HepG2 (cell line): Measurements from ENCODE around the gene LMNA. TPM values are rescaled to one million over a fixed set of nuclear protein-coding genes. Genes with fewer than 3 reads are reported as not detected.

Source experiments
- CENPX ChIP-seq: sonication (generic); formaldehyde crosslinking; IDR thresholded peaks from 2 replicates; pipeline ENCODE4 v1.9.0; 2021; ENCODE audit warnings: mild to moderate bottlenecking, missing genetic modification reagents, moderate library complexity
- FIP1L1 ChIP-seq: fragments of 200-400 bp; formaldehyde crosslinking; IDR thresholded peaks from 2 replicates; pipeline ENCODE4 v1.6.1; 2018; ENCODE audit warnings: low read depth, mild to moderate bottlenecking, low read length, moderate library complexity, borderline replicate concordance; ENCODE audit not compliant: insufficient read depth
- FOXJ3 ChIP-seq: sonication (generic); formaldehyde crosslinking; IDR thresholded peaks from 2 replicates; pipeline ENCODE4 v1.4.0; 2020; ENCODE audit warnings: missing genetic modification reagents, mild to moderate bottlenecking, borderline replicate concordance
- FOXK2 ChIP-seq: fragments of 450-650 bp; IDR thresholded peaks from 2 replicates; pipeline ENCODE4 v1.6.1; 2016
- FOXO1 ChIP-seq: sonication (generic); formaldehyde crosslinking; IDR thresholded peaks from 2 replicates; pipeline ENCODE4 v1.4.0; 2020; ENCODE audit warnings: missing genetic modification reagents
- GATA4 ChIP-seq: sonication (generic); IDR thresholded peaks from 2 replicates; pipeline ENCODE4 v1.6.1; 2016; ENCODE audit warnings: antibody characterized with exemption, low read depth, borderline replicate concordance
- IKZF1 ChIP-seq: fragments of 450-650 bp; IDR thresholded peaks from 2 replicates; pipeline ENCODE4 v1.7.1; 2016
- KDM5B ChIP-seq: sonication (generic); formaldehyde crosslinking; IDR thresholded peaks from 2 replicates; pipeline ENCODE4 v1.4.0; 2020; ENCODE audit warnings: missing genetic modification reagents, mild to moderate bottlenecking, borderline replicate concordance
- SALL2 ChIP-seq: sonication (generic); formaldehyde crosslinking; IDR thresholded peaks from 2 replicates; pipeline ENCODE4 v1.8.1; 2023; ENCODE audit warnings: mild to moderate bottlenecking, missing genetic modification reagents, inconsistent platforms
- SMARCE1 ChIP-seq: fragments of 450-650 bp; IDR thresholded peaks from 2 replicates; pipeline ENCODE4 v1.6.1; 2017; ENCODE audit warnings: borderline replicate concordance
- TBL1XR1 ChIP-seq: fragments of 150-350 bp; IDR thresholded peaks from 2 replicates; pipeline ENCODE4 v1.6.1; 2014; ENCODE audit warnings: borderline replicate concordance, low read length; ENCODE audit not compliant: partially characterized antibody
- ZNF10 ChIP-seq: sonication (generic); formaldehyde crosslinking; IDR thresholded peaks from 2 replicates; pipeline ENCODE4 v1.4.0; 2020; ENCODE audit warnings: mild to moderate bottlenecking, low read depth, missing genetic modification reagents, borderline replicate concordance
- ZNF235 ChIP-seq: sonication (generic); formaldehyde crosslinking; IDR thresholded peaks from 2 replicates; pipeline ENCODE4 v1.8.1; 2023; ENCODE audit warnings: mild to moderate bottlenecking, missing genetic modification reagents, borderline replicate concordance
- ZNF598 ChIP-seq: sonication (generic); formaldehyde crosslinking; IDR thresholded peaks from 2 replicates; pipeline ENCODE4 v1.5.1; 2020; ENCODE audit warnings: mild to moderate bottlenecking, missing genetic modification reagents, borderline replicate concordance
- polyA plus RNA-seq, 8 experiments: library from polyadenylated mRNA; depleted of rRNA in 3 of 8; stranded (reverse) in 7 of 8; unstranded in 1 of 8; fragments of >200 nt; fragmentation: Illumina TruSeq in 4 of 8; extraction: Trizol in 4 of 8; gene quantifications; 2 replicates each; pipeline versions ENCODE4 v1.2.1 to v1.2.3, GENCODE V29; 2011 to 2016; ENCODE audit warnings: low read depth in 4 of 8, missing spikeins in 1 of 8, mixed read lengths in 1 of 8; ENCODE audit not compliant: insufficient read depth in 1 of 8
- total RNA-seq, 5 experiments: library from RNA; depleted of rRNA; stranded (reverse); fragments of >200 nt; fragmentation: Illumina TruSeq; extraction: Trizol; gene quantifications; 2 replicates each; pipeline ENCODE4 v1.2.3, GENCODE V29; 2016; ENCODE audit warnings: low read depth in 1 of 5
- TF ChIP-seq, protein P1 (sequence below): sonication (generic); formaldehyde crosslinking; IDR thresholded peaks from 2 replicates; pipeline ENCODE4 v1.8.0; 2022; ENCODE audit warnings: missing genetic modification reagents, low read depth, mild to moderate bottlenecking, borderline replicate concordance
- TF ChIP-seq, protein P2 (sequence below): sonication (generic); formaldehyde crosslinking; IDR thresholded peaks from 2 replicates; pipeline ENCODE4 v1.5.0; 2020; ENCODE audit warnings: missing genetic modification reagents, mild to moderate bottlenecking, borderline replicate concordance
- TF ChIP-seq, protein P3 (sequence below): sonication (generic); formaldehyde crosslinking; IDR thresholded peaks from 2 replicates; pipeline ENCODE4 v1.4.0; 2020; ENCODE audit warnings: mild to moderate bottlenecking, missing genetic modification reagents
- TF ChIP-seq, protein P4 (sequence below): IDR thresholded peaks from 2 replicates; pipeline ENCODE4 v1.6.1; 2012; ENCODE audit warnings: low read length, improper control_type of control experiment
- TF ChIP-seq, protein P5 (sequence below): sonication (generic); formaldehyde crosslinking; IDR thresholded peaks from 2 replicates; pipeline ENCODE4 v1.4.0; 2020; ENCODE audit warnings: missing genetic modification reagents, borderline replicate concordance

LMNA gene
- total and polyA plus RNA-seq, 2 of the 13 experiments (the other 11 are each of a cell fraction or from before 2014, with no cell fraction given): 107 to 225 TPM

DNA sequence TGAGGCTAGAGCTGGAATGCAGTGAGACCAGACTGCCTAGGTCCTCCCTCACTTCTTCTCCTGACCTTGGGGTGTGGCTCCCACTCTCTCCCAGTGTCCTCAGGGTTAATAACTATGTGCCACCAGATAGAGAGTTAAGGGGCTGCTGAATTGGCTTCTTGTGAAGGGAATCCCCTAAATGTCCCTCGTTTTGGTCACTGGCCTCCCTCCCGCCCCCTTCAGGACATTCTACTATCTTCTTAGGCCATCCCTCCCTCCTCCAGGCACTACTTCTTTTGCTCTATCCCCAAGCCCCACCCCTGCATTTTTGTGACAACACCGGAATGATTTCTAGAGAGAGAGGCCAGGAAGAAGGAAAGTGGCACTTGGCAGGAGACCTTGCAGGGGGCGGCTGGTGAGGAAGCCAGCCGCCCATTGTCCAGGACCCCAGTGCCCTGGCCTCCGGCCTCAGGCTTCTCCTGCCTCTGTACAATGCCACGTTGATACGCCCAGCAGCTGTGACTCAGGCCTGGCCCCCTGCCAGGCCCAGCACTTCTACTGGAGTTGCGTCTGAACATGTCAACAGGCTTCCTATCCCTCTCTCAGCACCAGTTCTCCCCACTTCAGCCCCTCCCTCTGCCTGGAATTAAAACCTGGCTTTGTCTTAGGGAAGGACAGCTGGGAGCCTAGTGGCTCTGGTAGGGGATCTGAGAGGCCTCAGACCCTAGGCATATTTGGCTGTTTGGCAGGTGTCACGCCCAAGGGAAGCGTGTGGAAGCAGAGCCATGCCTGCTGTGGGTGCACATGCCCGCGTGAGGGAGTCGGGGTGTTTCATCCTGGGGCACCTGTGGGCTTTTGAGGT is 9.1 kb downstream of the LMNA start (continued):
- TF ChIP-seq GATA4 (no peak), SALL2 (CRISPR knock-in tag) (no peak), ZNF598 (CRISPR knock-in tag) (no peak), IKZF1 (no peak), KDM5B (CRISPR knock-in tag) (no peak), TBL1XR1 (no peak), ZNF235 (CRISPR knock-in tag) (no peak), FIP1L1 (no peak), FOXK2 (peak; percentile 85), ZNF10 (CRISPR knock-in tag) (no peak), CENPX (CRISPR knock-in tag) (no peak), FOXJ3 (CRISPR knock-in tag) (0 out of 2 replicates have a peak, but pooled peaks have one; percentile 29), FOXO1 (CRISPR knock-in tag) (peak; percentile 85), SMARCE1 (no peak)
- TF ChIP-seq, protein P1, sequence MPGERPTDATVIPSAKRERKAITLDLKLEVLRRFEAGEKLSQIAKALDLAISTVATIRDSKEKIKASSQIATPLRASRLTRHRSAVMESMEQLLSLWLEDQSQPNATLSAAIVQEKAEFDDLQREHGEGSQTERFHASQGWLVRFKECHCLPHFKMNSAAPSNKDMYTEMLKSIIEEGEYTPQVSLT (CRISPR knock-in tag): no peak
- TF ChIP-seq, protein P2, sequence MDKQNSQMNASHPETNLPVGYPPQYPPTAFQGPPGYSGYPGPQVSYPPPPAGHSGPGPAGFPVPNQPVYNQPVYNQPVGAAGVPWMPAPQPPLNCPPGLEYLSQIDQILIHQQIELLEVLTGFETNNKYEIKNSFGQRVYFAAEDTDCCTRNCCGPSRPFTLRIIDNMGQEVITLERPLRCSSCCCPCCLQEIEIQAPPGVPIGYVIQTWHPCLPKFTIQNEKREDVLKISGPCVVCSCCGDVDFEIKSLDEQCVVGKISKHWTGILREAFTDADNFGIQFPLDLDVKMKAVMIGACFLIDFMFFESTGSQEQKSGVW (CRISPR knock-in tag): no peak
- TF ChIP-seq, protein P3, sequence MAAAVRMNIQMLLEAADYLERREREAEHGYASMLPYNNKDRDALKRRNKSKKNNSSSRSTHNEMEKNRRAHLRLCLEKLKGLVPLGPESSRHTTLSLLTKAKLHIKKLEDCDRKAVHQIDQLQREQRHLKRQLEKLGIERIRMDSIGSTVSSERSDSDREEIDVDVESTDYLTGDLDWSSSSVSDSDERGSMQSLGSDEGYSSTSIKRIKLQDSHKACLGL (CRISPR knock-in tag): no peak
- TF ChIP-seq, protein P4, sequence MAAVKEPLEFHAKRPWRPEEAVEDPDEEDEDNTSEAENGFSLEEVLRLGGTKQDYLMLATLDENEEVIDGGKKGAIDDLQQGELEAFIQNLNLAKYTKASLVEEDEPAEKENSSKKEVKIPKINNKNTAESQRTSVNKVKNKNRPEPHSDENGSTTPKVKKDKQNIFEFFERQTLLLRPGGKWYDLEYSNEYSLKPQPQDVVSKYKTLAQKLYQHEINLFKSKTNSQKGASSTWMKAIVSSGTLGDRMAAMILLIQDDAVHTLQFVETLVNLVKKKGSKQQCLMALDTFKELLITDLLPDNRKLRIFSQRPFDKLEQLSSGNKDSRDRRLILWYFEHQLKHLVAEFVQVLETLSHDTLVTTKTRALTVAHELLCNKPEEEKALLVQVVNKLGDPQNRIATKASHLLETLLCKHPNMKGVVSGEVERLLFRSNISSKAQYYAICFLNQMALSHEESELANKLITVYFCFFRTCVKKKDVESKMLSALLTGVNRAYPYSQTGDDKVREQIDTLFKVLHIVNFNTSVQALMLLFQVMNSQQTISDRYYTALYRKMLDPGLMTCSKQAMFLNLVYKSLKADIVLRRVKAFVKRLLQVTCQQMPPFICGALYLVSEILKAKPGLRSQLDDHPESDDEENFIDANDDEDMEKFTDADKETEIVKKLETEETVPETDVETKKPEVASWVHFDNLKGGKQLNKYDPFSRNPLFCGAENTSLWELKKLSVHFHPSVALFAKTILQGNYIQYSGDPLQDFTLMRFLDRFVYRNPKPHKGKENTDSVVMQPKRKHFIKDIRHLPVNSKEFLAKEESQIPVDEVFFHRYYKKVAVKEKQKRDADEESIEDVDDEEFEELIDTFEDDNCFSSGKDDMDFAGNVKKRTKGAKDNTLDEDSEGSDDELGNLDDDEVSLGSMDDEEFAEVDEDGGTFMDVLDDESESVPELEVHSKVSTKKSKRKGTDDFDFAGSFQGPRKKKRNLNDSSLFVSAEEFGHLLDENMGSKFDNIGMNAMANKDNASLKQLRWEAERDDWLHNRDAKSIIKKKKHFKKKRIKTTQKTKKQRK: no peak
- TF ChIP-seq, protein P5, sequence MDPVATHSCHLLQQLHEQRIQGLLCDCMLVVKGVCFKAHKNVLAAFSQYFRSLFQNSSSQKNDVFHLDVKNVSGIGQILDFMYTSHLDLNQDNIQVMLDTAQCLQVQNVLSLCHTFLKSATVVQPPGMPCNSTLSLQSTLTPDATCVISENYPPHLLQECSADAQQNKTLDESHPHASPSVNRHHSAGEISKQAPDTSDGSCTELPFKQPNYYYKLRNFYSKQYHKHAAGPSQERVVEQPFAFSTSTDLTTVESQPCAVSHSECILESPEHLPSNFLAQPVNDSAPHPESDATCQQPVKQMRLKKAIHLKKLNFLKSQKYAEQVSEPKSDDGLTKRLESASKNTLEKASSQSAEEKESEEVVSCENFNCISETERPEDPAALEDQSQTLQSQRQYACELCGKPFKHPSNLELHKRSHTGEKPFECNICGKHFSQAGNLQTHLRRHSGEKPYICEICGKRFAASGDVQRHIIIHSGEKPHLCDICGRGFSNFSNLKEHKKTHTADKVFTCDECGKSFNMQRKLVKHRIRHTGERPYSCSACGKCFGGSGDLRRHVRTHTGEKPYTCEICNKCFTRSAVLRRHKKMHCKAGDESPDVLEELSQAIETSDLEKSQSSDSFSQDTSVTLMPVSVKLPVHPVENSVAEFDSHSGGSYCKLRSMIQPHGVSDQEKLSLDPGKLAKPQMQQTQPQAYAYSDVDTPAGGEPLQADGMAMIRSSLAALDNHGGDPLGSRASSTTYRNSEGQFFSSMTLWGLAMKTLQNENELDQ (CRISPR knock-in tag): no peak
